Neutrophil (primary cell): ENCODE measurements around the gene ZNF335.
"Not testable (repeated sequence)": the region's sequence is repeated elsewhere in the genome, so short reads cannot be mapped to it uniquely, and the experiment has no call there.

Experiments used
- H3K27ac ChIP-seq: fragments of 200-600 bp; sonication (generic); 2 replicates; pipeline ENCODE4 v1.5.1; 2016; ENCODE audit warnings: mild to moderate bottlenecking, moderate library complexity
- H3K27me3 ChIP-seq: fragments of 200-600 bp; sonication (generic); 2 replicates; pipeline ENCODE4 v1.6.0; 2016; ENCODE audit warnings: mild to moderate bottlenecking
- H3K36me3 ChIP-seq: fragments of 200-600 bp; sonication (generic); 2 replicates; pipeline ENCODE4 v1.5.1; 2017
- H3K4me1 ChIP-seq, 2 experiments: fragments of 200-600 bp in 1 of 2; sonication (generic) in 1 of 2; 1 replicate in 1 of 2; 2 replicates in 1 of 2; pipeline versions ENCODE4 v1.5.1 to v1.6.1; 2013 to 2016; ENCODE audit warnings: low read depth in 1 of 2, low read length in 1 of 2, mild to moderate bottlenecking in 1 of 2, moderate library complexity in 1 of 2; ENCODE audit not compliant: control insufficient read depth in 1 of 2, insufficient read depth in 1 of 2
- H3K4me3 ChIP-seq, 2 experiments: fragments of 200-600 bp in 1 of 2; sonication (generic) in 1 of 2; 1 replicate in 1 of 2; 2 replicates in 1 of 2; pipeline ENCODE4 v1.5.1; 2013 to 2016; ENCODE audit warnings: low read depth in 1 of 2, low read length in 1 of 2, mild to moderate bottlenecking in 1 of 2, moderate library complexity in 1 of 2
- H3K9me3 ChIP-seq: fragments of 200-600 bp; sonication (generic); 2 replicates; pipeline ENCODE4 v1.5.1; 2016
- TF ChIP-seq, protein P1 (sequence below): fragments of 200-600 bp; sonication (generic); IDR thresholded peaks from 2 replicates; pipeline ENCODE4 v1.5.1; 2016; ENCODE audit warnings: antibody characterized with exemption

The ZNF335 gene

DNA sequence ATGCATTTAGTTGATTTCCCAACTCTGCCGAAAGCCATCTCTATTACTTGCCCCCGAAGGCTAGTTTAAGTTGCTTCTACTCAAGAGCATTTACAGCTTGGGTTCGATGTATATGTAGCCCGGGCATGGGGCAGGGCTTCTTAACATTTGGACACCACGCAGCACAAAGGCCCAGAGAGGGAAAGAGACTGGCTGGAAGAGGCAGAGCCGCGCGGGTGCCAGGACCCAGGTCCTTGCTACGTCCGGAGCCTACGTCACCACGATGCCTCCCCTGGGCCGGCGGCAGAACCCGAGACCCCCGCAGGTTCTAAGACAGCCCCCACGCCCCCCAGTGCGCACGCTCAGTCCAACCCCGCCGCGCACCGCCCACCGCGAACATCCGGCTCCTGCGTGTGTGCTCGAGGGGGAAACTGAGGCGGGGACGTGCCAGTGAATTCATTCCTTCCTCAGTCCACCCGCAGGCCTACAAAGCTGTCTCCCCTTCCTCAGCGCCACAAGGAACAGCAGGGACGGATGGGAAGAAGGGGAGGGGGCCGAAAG lies 37.9 kb downstream of the ZNF335 start:
- Histone ChIP-seq H3K9me3 (no peaks in the 10 kb centered on the region), H3K4me1 (peaks cover 17 to 18% of the 10 kb centered on the region in 2 experiments), H3K36me3 (peaks cover 26% of the 10 kb centered on the region), H3K27me3 (no peaks in the 10 kb centered on the region), H3K4me3 (peak overlapping the region; percentile 90 to 100), H3K27ac (peak overlapping the region; percentile 99)
- TF ChIP-seq, protein P1, sequence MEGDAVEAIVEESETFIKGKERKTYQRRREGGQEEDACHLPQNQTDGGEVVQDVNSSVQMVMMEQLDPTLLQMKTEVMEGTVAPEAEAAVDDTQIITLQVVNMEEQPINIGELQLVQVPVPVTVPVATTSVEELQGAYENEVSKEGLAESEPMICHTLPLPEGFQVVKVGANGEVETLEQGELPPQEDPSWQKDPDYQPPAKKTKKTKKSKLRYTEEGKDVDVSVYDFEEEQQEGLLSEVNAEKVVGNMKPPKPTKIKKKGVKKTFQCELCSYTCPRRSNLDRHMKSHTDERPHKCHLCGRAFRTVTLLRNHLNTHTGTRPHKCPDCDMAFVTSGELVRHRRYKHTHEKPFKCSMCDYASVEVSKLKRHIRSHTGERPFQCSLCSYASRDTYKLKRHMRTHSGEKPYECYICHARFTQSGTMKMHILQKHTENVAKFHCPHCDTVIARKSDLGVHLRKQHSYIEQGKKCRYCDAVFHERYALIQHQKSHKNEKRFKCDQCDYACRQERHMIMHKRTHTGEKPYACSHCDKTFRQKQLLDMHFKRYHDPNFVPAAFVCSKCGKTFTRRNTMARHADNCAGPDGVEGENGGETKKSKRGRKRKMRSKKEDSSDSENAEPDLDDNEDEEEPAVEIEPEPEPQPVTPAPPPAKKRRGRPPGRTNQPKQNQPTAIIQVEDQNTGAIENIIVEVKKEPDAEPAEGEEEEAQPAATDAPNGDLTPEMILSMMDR: no peak

DNA sequence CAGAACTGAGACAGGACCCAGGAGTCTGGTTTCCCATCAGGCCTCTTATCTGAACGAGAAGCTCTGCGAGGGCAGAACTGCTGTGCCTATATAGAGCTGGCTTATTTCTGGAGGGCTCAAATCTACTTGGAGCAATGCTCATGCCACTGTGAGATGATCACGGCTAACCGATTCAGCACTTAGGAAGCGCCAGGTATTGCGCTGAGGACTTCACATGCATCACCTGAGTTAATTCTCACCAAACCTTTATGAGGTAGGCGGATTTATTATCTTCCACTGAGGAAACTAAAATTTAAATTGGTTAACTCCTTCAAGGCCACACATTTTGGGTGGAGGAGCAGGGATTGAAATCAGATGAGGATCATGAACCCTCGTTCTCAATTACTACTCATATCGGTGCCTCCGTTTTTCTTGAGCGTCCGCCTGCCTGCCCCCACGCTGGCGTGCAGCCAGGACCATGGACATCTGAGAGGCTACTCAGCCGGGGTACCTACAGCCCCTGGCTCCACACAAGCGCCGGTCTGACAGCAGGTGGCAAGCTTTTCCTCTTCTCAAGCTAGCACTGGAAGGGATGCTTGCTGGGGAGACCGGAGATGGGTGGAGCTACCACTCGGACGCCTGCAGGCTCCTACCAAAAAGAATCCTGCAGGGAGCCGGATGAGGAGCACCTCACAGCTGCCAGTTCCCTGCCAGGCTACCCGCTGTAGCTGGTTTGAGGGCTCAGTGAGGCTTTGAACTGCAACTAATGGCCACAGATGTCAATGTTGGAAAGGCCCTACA lies 38.5 kb downstream of the ZNF335 start:
- TF ChIP-seq, protein P1: peak; percentile 9
- peaks cover 17 to 18% of the 10 kb centered on the region in 2 experiments for H3K4me1 ChIP-seq
- no peaks in the 10 kb centered on the region for H3K27me3 ChIP-seq
- H3K27ac ChIP-seq: peak overlapping the region; percentile 99
- no peaks in the 10 kb centered on the region for H3K9me3 ChIP-seq
- peaks cover 19% of the 10 kb centered on the region for H3K36me3 ChIP-seq
- H3K4me3 ChIP-seq: peak overlapping the region; percentile 90 to 100

DNA sequence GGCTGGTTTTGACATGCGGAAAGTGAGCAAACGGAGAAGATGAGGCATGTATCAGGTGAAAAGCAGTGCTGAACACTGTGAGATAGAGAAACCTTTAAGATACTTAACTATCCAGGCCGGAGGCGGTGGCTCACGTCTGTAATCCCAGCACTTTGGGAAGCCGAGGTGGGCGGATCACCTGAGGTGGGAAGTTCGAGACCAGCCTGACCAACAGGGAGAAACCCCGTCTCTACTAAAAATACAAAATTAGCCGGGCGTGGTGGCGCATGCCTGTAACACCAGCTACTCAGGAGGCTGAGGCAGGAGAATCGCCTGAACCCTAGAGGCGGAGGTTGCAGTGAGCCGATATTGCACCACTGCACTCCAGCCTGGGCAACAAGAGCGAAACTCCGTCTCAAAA lies 40.3 kb downstream of the ZNF335 start:
- H3K4me1 ChIP-seq: peaks cover 17 to 18% of the 10 kb centered on the region in 2 experiments
- not testable (repeated sequence) for H3K4me3 ChIP-seq, H3K27me3 ChIP-seq, H3K9me3 ChIP-seq, H3K27ac ChIP-seq, H3K36me3 ChIP-seq

DNA sequence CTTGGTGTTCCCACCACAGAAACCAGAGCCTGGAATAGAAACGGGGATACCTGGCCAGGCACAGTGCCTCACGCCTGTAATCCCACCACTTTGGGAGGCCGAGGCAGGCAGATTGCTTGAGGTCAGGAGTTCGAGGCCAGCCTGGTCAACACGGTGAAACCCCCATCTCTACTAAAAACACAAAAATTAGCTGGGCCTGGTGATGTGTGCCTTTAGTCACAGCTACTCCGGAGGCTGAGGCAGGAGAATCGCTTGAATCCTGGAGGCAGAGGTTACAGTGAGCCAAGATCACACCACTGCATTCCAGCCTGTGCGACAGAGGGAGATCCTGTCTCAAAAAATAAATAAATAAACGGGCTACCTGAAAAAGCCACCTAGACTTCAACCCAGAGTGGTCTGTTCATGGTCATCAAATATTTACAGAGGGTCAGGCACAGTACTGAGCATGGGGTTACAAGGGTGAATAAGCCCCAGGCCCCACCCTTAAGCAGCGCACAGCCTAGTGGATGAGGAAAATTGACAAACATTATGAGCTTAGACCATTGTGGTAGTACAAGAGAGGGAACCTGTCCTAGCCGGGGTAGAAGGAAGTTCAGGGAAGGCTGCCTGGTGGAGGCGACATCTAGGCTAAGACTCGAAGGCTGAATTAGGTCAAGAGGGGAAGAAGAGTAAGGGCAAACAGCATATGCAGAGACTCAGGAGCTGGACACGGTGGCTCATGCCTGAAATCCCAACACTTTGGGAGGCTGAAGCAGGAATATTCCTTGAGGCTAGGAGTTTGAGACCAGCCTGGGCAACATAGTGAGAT lies 44.7 kb downstream of the ZNF335 start:
- H3K27ac ChIP-seq: no peak overlapping the region
- no peaks in the 10 kb centered on the region for H3K4me1 ChIP-seq
- TF ChIP-seq, protein P1: no peak
- H3K4me3 ChIP-seq: no peak overlapping the region
- H3K9me3 ChIP-seq: no peaks in the 10 kb centered on the region
- no peaks in the 10 kb centered on the region for H3K36me3 ChIP-seq
- H3K27me3 ChIP-seq: peaks cover 14% of the 10 kb centered on the region

DNA sequence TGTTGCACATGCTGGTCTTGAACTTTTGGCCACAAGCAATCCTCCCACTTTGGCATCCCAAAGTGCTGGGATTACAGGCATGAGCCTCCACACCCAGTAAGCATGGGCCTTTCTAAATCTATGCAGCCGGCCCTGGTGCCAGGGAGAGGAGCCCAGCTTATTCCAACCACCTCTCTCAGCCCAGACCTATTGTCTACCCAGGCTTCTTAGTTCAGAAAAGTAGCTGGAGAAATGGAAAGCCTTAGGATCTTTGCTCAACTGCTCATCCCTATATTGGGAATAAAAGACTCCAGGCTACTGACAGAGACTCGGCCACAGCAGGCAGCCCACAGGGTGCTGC lies 45.3 kb downstream of the ZNF335 start:
- Histone ChIP-seq H3K9me3 (no peaks in the 10 kb centered on the region), H3K27ac (no peak overlapping the region), H3K36me3 (no peaks in the 10 kb centered on the region), H3K27me3 (peaks cover 14% of the 10 kb centered on the region), H3K4me1 (no peaks in the 10 kb centered on the region), H3K4me3 (no peak overlapping the region)
- TF ChIP-seq, protein P1: no peak
